ENCODE measurements around the gene TMTC2. TPM values are rescaled to one million over a fixed set of nuclear protein-coding genes. Genes with fewer than 3 reads are reported as not detected.

The TMTC2 gene
- total and polyA plus RNA-seq, 2 donors from 2014 or later, result 6.0 to 32.9 TPM

- Histone ChIP-seq H3K36me3 (ENCODE audit: control insufficient read depth in 2 of 3, insufficient read depth in 3 of 3, low read length in 3 of 3) (no peaks in the 10 kb centered on the region), H3K9me3 (ENCODE audit: control insufficient read depth in 2 of 3, insufficient read depth in 1 of 3, low read length in 3 of 3) (no peaks in the 10 kb centered on the region), H3K27ac (ENCODE audit: low read depth in 2 of 2, low read length in 2 of 2) (no peak overlapping the region), H3K4me1 (ENCODE audit: control insufficient read depth in 2 of 3, insufficient read depth in 2 of 3, low read depth in 1 of 3, low read length in 3 of 3) (no peaks in the 10 kb centered on the region), H3K27me3 (ENCODE audit: control insufficient read depth, insufficient read depth, low read length) (no peaks in the 10 kb centered on the region), H3K9ac (ENCODE audit: low read length in 3 of 3) (no peak overlapping the region), H3K4me3 (ENCODE audit: low read length in 3 of 3) (no peak overlapping the region)
- DNase-seq, result no peak
- no peak for FAIRE-seq
- intact Hi-C loops (cut with DNase I), result no loop called here
- TF ChIP-seq CTCF (IDR thresholded peaks at IDR 0.05; ENCODE audit: borderline replicate concordance, extremely low read depth, insufficient read depth), result no peak
Measured at GRCh38 chr12:83153177-83153576, 466.5 kb downstream of the TMTC2 start.

GRCh38 chr12:83156815-83157214, 470.1 kb downstream of the TMTC2 start:
- no peak for DNase-seq
- no peak overlapping the region for H3K27ac ChIP-seq (ENCODE audit: low read depth in 2 of 2, low read length in 2 of 2)
- intact Hi-C loops (cut with DNase I), result no loop called here
- TF ChIP-seq CTCF (IDR thresholded peaks at IDR 0.05; ENCODE audit: borderline replicate concordance, extremely low read depth, insufficient read depth), result no peak
- no peak overlapping the region for H3K4me3 ChIP-seq (ENCODE audit: low read length in 3 of 3)
- no peaks in the 10 kb centered on the region for H3K27me3 ChIP-seq (ENCODE audit: control insufficient read depth, insufficient read depth, low read length)
- H3K9ac ChIP-seq (ENCODE audit: low read length in 3 of 3), result no peak overlapping the region
- H3K9me3 ChIP-seq (ENCODE audit: control insufficient read depth in 2 of 3, insufficient read depth in 1 of 3, low read length in 3 of 3), result no peaks in the 10 kb centered on the region
- H3K36me3 ChIP-seq (ENCODE audit: control insufficient read depth in 2 of 3, insufficient read depth in 3 of 3, low read length in 3 of 3), result no peaks in the 10 kb centered on the region
- FAIRE-seq, result no peak
- no peaks in the 10 kb centered on the region for H3K4me1 ChIP-seq (ENCODE audit: control insufficient read depth in 2 of 3, insufficient read depth in 2 of 3, low read depth in 1 of 3, low read length in 3 of 3)

- Histone ChIP-seq H3K4me3 (ENCODE audit: low read length in 3 of 3) (no peak overlapping the region), H3K9ac (ENCODE audit: low read length in 3 of 3) (no peak overlapping the region), H3K36me3 (ENCODE audit: control insufficient read depth in 2 of 3, insufficient read depth in 3 of 3, low read length in 3 of 3) (no peaks in the 10 kb centered on the region), H3K27ac (ENCODE audit: low read depth in 2 of 2, low read length in 2 of 2) (no peak overlapping the region), H3K27me3 (ENCODE audit: control insufficient read depth, insufficient read depth, low read length) (no peaks in the 10 kb centered on the region), H3K4me1 (ENCODE audit: control insufficient read depth in 2 of 3, insufficient read depth in 2 of 3, low read depth in 1 of 3, low read length in 3 of 3) (no peaks in the 10 kb centered on the region), H3K9me3 (ENCODE audit: control insufficient read depth in 2 of 3, insufficient read depth in 1 of 3, low read length in 3 of 3) (no peaks in the 10 kb centered on the region)
- intact Hi-C loops (cut with DNase I), result no loop called here
- FAIRE-seq (no peak), DNase-seq (no peak)
- TF ChIP-seq CTCF (IDR thresholded peaks at IDR 0.05; ENCODE audit: borderline replicate concordance, extremely low read depth, insufficient read depth), result no peak
Measured at GRCh38 chr12:83157604-83158003, 470.9 kb downstream of the TMTC2 start.

- no peak overlapping the region for H3K27ac ChIP-seq (ENCODE audit: low read depth in 2 of 2, low read length in 2 of 2)
- H3K27me3 ChIP-seq (ENCODE audit: control insufficient read depth, insufficient read depth, low read length), result no peaks in the 10 kb centered on the region
- FAIRE-seq (no peak), DNase-seq (no peak)
- no peaks in the 10 kb centered on the region for H3K36me3 ChIP-seq (ENCODE audit: control insufficient read depth in 2 of 3, insufficient read depth in 3 of 3, low read length in 3 of 3)
- no peak overlapping the region for H3K4me3 ChIP-seq (ENCODE audit: low read length in 3 of 3)
- intact Hi-C loops (cut with DNase I), result no loop called here
- no peak overlapping the region for H3K9ac ChIP-seq (ENCODE audit: low read length in 3 of 3)
- no peaks in the 10 kb centered on the region for H3K9me3 ChIP-seq (ENCODE audit: control insufficient read depth in 2 of 3, insufficient read depth in 1 of 3, low read length in 3 of 3)
- no peak for TF ChIP-seq CTCF (IDR thresholded peaks at IDR 0.05; ENCODE audit: borderline replicate concordance, extremely low read depth, insufficient read depth)
- H3K4me1 ChIP-seq (ENCODE audit: control insufficient read depth in 2 of 3, insufficient read depth in 2 of 3, low read depth in 1 of 3, low read length in 3 of 3), result no peaks in the 10 kb centered on the region
Measured at GRCh38 chr12:83158613-83159207, 472.0 kb downstream of the TMTC2 start.
